ENCODE results near the gene FGF3.

DNA sequence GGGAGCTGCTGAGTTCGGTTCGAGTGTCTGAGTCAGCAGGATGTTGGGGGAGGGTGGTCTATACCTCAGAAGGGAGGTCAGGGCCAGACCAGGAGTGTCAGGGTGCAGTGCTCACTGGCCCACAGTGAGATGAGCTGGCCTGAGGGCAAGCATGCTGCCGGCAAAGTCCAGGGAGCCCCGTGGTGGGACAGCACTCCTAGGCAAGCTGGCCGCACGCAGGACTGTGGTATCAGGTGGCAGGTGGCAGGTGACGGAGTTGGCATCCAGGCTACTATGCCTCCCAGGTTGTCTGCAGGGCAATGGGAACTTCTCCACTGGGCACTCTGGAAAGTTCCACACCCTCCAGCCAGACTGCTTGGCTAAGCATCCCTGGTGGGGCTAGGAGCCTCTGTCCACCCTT lies 4.8 kb downstream of the FGF3 start:
- TF ChIP-seq POLR2A (IDR thresholded peaks at IDR 0.05): no peak
- TF ChIP-seq, protein P1, sequence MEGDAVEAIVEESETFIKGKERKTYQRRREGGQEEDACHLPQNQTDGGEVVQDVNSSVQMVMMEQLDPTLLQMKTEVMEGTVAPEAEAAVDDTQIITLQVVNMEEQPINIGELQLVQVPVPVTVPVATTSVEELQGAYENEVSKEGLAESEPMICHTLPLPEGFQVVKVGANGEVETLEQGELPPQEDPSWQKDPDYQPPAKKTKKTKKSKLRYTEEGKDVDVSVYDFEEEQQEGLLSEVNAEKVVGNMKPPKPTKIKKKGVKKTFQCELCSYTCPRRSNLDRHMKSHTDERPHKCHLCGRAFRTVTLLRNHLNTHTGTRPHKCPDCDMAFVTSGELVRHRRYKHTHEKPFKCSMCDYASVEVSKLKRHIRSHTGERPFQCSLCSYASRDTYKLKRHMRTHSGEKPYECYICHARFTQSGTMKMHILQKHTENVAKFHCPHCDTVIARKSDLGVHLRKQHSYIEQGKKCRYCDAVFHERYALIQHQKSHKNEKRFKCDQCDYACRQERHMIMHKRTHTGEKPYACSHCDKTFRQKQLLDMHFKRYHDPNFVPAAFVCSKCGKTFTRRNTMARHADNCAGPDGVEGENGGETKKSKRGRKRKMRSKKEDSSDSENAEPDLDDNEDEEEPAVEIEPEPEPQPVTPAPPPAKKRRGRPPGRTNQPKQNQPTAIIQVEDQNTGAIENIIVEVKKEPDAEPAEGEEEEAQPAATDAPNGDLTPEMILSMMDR (IDR thresholded peaks at IDR 0.05): no peak
